Breast epithelium (tissue), 3 donors: ENCODE measurements around the gene ZNF629.

ENCODE experiments used
- POLR2AphosphoS5 ChIP-seq, 3 donors: sonication (generic); formaldehyde crosslinking; IDR thresholded peaks; one replicate each; pipeline ENCODE4 v1.6.1; 2017; ENCODE audit warnings: antibody characterized with exemption in 3 of 3
- TF ChIP-seq, protein P1 (sequence below), 3 donors: fragments of 450-650 bp; IDR thresholded peaks; one replicate each; pipeline ENCODE4 v1.5.1; 2016 to 2017; ENCODE audit warnings: antibody characterized with exemption in 3 of 3, mild to moderate bottlenecking in 3 of 3, moderate library complexity in 3 of 3

- TF ChIP-seq, protein P1, sequence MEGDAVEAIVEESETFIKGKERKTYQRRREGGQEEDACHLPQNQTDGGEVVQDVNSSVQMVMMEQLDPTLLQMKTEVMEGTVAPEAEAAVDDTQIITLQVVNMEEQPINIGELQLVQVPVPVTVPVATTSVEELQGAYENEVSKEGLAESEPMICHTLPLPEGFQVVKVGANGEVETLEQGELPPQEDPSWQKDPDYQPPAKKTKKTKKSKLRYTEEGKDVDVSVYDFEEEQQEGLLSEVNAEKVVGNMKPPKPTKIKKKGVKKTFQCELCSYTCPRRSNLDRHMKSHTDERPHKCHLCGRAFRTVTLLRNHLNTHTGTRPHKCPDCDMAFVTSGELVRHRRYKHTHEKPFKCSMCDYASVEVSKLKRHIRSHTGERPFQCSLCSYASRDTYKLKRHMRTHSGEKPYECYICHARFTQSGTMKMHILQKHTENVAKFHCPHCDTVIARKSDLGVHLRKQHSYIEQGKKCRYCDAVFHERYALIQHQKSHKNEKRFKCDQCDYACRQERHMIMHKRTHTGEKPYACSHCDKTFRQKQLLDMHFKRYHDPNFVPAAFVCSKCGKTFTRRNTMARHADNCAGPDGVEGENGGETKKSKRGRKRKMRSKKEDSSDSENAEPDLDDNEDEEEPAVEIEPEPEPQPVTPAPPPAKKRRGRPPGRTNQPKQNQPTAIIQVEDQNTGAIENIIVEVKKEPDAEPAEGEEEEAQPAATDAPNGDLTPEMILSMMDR (IDR thresholded peaks at IDR 0.05): no peak
- TF ChIP-seq POLR2AphosphoS5 (IDR thresholded peaks at IDR 0.05): no peak
Observed at GRCh38 chr16:30755955-30756780, 30.8 kb downstream of the ZNF629 start.
